ENCODE results near the gene OR12D3.
"Not testable (repeated sequence)": the region's sequence is repeated elsewhere in the genome, so short reads cannot be mapped to it uniquely, and the experiment has no call there.

Gene OR12D3

DNA sequence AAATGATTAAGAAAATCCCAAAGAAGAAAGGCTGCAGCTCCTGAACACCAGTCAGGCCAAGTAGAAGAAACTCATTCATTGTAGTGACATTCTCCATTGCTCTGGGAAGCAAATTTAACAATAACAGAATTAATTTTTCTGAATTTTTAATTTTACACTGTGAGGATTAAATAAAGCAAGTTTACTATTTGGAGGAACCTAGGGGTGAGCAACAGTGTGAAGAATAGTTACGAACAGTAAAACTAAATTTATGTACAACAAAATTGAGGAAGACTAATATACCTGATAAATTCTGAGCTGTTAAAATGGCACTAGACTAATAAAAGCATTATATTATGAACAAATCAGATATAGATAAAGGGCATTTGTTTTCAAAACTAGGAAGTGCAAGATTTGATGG lies at the start of gene OR12D3:
Gene OR12D3 (minus strand): TSS at position 101 of the 400 bp plus-strand sequence. CDS start 4 bp downstream, at position 97.
- DNase-seq = no peak
- in situ Hi-C loops (cut with HindIII; ENCODE audit: low pct_ligation_motif_present, low pct_unique_long_range_greater_than_20kb, low sequenced_read_pairs) = no loop called here

DNA sequence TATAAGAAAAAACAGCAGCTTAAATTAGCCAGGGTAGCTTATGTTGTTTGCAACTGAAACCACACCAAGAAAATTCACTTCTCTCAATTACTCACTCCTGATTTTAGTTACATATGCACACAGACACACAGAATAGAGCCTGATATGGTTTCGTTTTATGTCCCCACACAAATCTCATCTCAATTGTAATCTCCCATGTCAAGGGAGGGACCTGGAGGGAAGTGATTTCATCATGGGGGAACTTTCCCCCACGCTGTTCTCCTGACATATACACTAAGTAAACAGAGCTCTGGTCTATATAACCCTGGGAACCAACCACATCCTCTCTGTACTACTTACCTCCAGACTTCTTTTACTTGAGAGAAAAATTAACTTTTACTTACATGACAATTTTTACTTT lies 49.5 kb upstream of the OR12D3 start:
- in situ Hi-C loops (cut with HindIII; ENCODE audit: low pct_ligation_motif_present, low pct_unique_long_range_greater_than_20kb, low sequenced_read_pairs) = no loop called here
- DNase-seq = no peak

GRCh38 chr6:29424168-29424567 lies 49.1 kb upstream of the OR12D3 start:
- in situ Hi-C loops (cut with HindIII; ENCODE audit: low pct_ligation_motif_present, low pct_unique_long_range_greater_than_20kb, low sequenced_read_pairs) = no loop called here
- no peak for DNase-seq

DNA sequence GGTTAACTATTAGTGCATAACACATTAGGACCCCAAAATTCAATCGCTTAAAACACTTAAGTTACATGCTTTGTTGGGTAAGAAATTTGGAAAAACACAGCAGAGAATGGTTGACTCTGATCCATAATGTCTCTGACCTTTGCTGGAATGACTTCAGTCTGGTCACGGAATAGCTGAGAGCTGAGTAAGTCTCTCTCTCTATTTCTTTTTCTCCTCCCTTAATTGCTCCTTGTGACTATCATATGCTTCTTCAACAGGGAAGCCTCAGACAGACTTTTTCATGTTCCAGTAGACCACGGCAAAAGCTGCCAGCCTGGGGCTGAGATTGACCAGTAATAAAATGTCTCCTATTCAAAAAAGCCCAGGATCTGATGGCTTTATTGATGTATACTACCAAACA lies 44.4 kb upstream of the OR12D3 start:
- in situ Hi-C loops (cut with HindIII; ENCODE audit: low pct_ligation_motif_present, low pct_unique_long_range_greater_than_20kb, low sequenced_read_pairs) = no loop called here
- DNase-seq = no peak

GRCh38 chr6:29414588-29414987 lies 39.5 kb upstream of the OR12D3 start, which contains the start of gene OR12D1:
Gene OR12D1, plus strand, starts transcription at chr6:29414928.
- in situ Hi-C loops (cut with HindIII; ENCODE audit: low pct_ligation_motif_present, low pct_unique_long_range_greater_than_20kb, low sequenced_read_pairs) = no loop called here
- DNase-seq = peak; percentile 7

DNA sequence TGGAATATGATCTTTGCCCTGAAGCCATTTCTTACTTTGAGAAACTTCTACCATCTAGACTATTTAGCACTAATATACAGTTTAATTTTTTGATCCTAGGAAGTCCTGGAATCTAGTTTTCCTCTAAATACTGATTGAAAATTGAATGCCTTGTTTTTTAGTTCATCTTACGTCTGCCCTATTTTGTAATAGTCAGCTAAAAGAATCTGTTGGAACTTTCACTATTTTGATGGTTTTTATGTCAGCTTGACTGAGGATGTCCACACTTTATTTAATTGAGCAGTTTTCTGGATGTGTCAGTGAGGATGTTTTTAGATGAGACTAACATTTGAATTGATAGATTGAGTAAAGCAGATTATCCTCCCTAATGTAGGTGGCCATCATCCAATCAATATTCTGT lies 28.7 kb upstream of the OR12D3 start:
- in situ Hi-C loops (cut with HindIII; ENCODE audit: low pct_ligation_motif_present, low pct_unique_long_range_greater_than_20kb, low sequenced_read_pairs) = no loop called here
- no peak for DNase-seq

GRCh38 chr6:29399525-29399924 lies 24.4 kb upstream of the OR12D3 start:
- in situ Hi-C loops (cut with HindIII; ENCODE audit: low pct_ligation_motif_present, low pct_unique_long_range_greater_than_20kb, low sequenced_read_pairs) = no loop called here
- no peak for DNase-seq

DNA sequence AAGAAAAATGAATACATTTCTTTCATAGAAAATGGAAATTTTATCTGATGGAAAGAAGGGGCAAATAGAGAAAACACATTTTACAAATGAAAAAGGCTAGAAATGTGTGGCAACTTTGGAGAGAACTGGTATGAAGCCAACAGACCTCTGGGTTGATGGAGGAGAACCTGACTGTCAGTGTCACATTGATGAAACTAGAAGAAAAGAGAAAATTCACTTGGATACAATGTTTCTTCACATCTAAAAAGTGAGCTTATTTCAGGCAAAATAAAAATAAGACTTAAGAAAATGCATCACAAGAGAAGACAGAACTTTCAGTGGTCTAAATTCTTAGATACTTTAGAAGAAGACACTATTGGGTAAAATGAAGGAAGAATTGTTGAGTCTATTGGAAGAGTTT lies 20.2 kb upstream of the OR12D3 start, which contains the start of gene OR12D2:
Gene OR12D2 (plus strand): TSS at position 301 of the 400 bp plus-strand sequence. CDS start 1,069 bp downstream, outside the sequence.
- in situ Hi-C loops (cut with HindIII; ENCODE audit: low pct_ligation_motif_present, low pct_unique_long_range_greater_than_20kb, low sequenced_read_pairs) = no loop called here
- no peak for DNase-seq

GRCh38 chr6:29388533-29388932 lies 13.4 kb upstream of the OR12D3 start:
- in situ Hi-C loops (cut with HindIII; ENCODE audit: low pct_ligation_motif_present, low pct_unique_long_range_greater_than_20kb, low sequenced_read_pairs) = no loop called here

GRCh38 chr6:29376003-29376402 lies 912 bp upstream of the OR12D3 start:
- in situ Hi-C loops (cut with HindIII; ENCODE audit: low pct_ligation_motif_present, low pct_unique_long_range_greater_than_20kb, low sequenced_read_pairs) = no loop called here
- DNase-seq = peak; percentile 8

More at GRCh38 chr6:29388533-29388932, 13.4 kb upstream of the OR12D3 start:
- no peak for DNase-seq

DNA sequence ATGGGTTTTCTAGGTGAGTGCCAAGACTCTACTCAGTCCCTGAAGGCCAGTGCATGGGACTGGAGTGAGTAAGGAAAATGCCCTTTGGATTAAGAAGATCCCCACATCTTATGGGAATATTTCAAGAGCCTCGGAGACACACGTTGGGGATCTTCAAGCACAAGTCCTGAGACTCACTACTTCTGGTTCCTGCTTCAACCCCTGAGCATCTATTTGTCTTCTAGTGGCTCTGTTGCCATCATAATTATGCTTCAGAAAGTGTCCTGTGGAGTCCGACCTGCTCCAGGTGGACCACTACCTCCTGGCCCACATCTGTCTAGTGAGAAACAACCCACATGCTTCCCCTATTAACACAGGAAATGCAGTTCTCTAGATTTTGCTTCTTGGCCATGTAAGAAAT lies 6.3 kb downstream of the OR12D3 start, which contains the start of gene OR5V1:
Gene OR5V1 (minus strand): TSS at position 101 of the 400 bp plus-strand sequence. CDS start 12,670 bp downstream, outside the sequence.
- in situ Hi-C loops (cut with HindIII; ENCODE audit: low pct_ligation_motif_present, low pct_unique_long_range_greater_than_20kb, low sequenced_read_pairs) = no loop called here

GRCh38 chr6:29355603-29356002 lies 19.5 kb downstream of the OR12D3 start:
- in situ Hi-C loops (cut with HindIII; ENCODE audit: low pct_ligation_motif_present, low pct_unique_long_range_greater_than_20kb, low sequenced_read_pairs) = no loop called here
- DNase-seq = no peak

More for the DNA sequence above, 6.3 kb downstream of the OR12D3 start, which contains the start of gene OR5V1:
- DNase-seq = no peak

GRCh38 chr6:29354980-29355379 lies 20.1 kb downstream of the OR12D3 start:
- no peak for DNase-seq
- in situ Hi-C loops (cut with HindIII; ENCODE audit: low pct_ligation_motif_present, low pct_unique_long_range_greater_than_20kb, low sequenced_read_pairs) = no loop called here

GRCh38 chr6:29349348-29349747 lies 25.7 kb downstream of the OR12D3 start:
- DNase-seq; in situ Hi-C loops (cut with HindIII; ENCODE audit: low pct_ligation_motif_present, low pct_unique_long_range_greater_than_20kb, low sequenced_read_pairs): not testable (repeated sequence)

- in situ Hi-C loops (cut with HindIII; ENCODE audit: low pct_ligation_motif_present, low pct_unique_long_range_greater_than_20kb, low sequenced_read_pairs) = no loop called here
These were observed 29.7 kb downstream of the OR12D3 start for GRCh38 chr6:29345380-29345779.

DNA sequence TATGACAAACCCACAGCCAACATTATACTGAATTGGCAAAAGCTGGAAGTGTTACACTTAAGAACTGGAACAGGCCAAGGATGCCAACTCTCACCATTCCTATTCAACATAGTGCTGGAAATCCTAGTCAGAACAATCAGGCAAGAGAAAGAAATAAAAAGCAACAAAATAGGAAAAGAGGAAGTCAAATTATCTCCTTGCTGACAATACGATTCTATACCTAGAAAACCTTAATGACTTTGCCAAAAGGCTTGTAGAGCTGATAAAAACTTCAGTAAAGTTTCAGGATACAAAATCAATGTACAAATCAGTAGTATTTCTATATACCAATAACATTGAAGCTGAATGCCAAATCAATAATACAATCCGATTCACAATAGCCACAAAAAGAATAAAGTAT lies 38.8 kb downstream of the OR12D3 start:
- DNase-seq = no peak

More at GRCh38 chr6:29345380-29345779, 29.7 kb downstream of the OR12D3 start:
- no peak for DNase-seq

DNA sequence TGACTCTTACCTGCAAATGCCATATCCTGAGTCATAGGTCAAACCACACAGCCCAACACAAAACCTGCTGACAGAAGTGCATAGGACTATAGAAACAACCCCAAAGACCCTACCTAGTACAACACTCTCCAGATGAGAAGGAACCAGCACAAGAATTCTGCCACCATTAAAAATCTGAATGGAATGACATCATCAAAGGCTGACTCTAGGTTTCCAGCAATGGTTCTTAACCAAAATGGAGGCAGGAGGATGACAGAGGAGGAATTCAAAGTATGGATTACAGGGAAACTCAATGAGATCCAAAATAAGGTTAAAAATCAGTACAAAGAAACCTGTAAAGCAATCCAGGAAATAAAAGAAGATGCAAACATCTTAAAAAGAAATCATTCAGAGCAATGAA lies 42.4 kb downstream of the OR12D3 start:
- DNase-seq = no peak
- in situ Hi-C loops (cut with HindIII; ENCODE audit: low pct_ligation_motif_present, low pct_unique_long_range_greater_than_20kb, low sequenced_read_pairs) = no loop called here

More for the DNA sequence above, 38.8 kb downstream of the OR12D3 start:
- in situ Hi-C loops (cut with HindIII; ENCODE audit: low pct_ligation_motif_present, low pct_unique_long_range_greater_than_20kb, low sequenced_read_pairs) = no loop called here

GRCh38 chr6:29325777-29326176 lies 49.3 kb downstream of the OR12D3 start:
- in situ Hi-C loops (cut with HindIII; ENCODE audit: low pct_ligation_motif_present, low pct_unique_long_range_greater_than_20kb, low sequenced_read_pairs) = no loop called here
- no peak for DNase-seq

All from ACHN (cell line).